MG63 (cell line): ENCODE measurements around the gene ISG20. TPM values are rescaled to one million over a fixed set of nuclear protein-coding genes. Genes with fewer than 3 reads are reported as not detected.

ENCODE experiments used
- DNase-seq: peaks from one replicate; pipeline ENCODE4 v3.0.0-alpha.2; 2020
- H3K27me3 ChIP-seq: fragments of 250-450 bp; sonication (Bioruptor Pico); 2 replicates; pipeline ENCODE4 v1.5.1; 2020; ENCODE audit warnings: mild to moderate bottlenecking, moderate library complexity
- H3K36me3 ChIP-seq: fragments of 250-450 bp; sonication (Bioruptor Pico); 2 replicates; pipeline ENCODE4 v1.5.1; 2020; ENCODE audit warnings: mild to moderate bottlenecking, moderate library complexity
- H3K4me3 ChIP-seq: fragments of 250-450 bp; sonication (Bioruptor Pico); 2 replicates; pipeline ENCODE4 v1.5.1; 2020; ENCODE audit warnings: mild to moderate bottlenecking, moderate library complexity
- H3K9me3 ChIP-seq: fragments of 250-450 bp; sonication (Bioruptor Pico); 2 replicates; pipeline ENCODE4 v1.5.1; 2020; ENCODE audit warnings: mild to moderate bottlenecking, moderate library complexity
- total RNA-seq: library from RNA; depleted of rRNA; stranded (reverse); fragments of >200 nt; shearing (Covaris generic); gene quantifications from 2 replicates; pipeline ENCODE4 v1.2.3, GENCODE V29; 2014; ENCODE audit warnings: low replicate concordance; rRNA removed

Gene ISG20
- 19.2 TPM in 1 of 2 replicates, not detected in the other for total RNA-seq

DNA sequence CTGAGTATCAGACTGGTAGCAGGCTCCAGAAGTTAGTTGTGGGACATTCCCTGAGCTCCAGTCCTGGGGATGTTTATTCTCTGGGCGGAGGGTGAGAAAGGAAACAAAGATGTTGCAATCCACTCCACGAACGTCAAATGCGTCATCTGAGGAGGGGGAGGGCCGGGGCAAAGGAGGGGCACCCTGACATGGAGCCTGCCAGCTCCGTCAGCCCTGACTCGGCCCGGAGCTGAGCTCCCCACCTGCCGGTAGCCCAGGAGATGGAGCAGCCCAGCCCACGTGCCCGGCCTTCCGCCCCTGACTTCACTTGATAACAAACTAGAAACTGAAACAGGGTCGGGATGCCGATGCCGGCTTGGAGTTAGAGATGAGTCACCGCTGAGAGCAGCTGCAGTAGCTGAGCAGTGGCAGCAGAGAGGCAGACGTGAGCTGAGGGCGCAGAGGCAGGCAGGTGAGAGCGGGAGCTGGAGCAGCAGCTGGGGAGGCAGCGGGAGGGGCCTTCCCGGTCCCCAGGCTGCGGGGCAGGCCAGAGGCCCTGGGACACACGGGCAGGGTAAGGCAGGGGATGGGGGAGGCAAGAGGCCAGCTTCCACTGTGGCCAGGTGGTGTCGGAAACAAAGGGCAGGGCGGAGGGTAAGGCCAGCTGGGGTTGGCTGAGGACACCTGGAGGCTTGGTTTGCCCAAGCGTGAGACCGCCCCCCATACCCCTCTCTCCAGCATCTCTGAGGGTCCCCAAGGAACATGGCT, at the start of gene ISG20:
Gene ISG20, plus strand, starts transcription at position 391 of the 747 bp plus-strand sequence. Its CDS starts 351 bp downstream, at position 742.
- no peaks in the 10 kb centered on the region for H3K27me3 ChIP-seq
- no peaks in the 10 kb centered on the region for H3K9me3 ChIP-seq
- peak within 1 kb of the TSS; percentile 48 for H3K4me3 ChIP-seq
- H3K36me3 ChIP-seq: peaks cover 18% of the 10 kb centered on the region
- DNase-seq: peak; percentile 97

DNA sequence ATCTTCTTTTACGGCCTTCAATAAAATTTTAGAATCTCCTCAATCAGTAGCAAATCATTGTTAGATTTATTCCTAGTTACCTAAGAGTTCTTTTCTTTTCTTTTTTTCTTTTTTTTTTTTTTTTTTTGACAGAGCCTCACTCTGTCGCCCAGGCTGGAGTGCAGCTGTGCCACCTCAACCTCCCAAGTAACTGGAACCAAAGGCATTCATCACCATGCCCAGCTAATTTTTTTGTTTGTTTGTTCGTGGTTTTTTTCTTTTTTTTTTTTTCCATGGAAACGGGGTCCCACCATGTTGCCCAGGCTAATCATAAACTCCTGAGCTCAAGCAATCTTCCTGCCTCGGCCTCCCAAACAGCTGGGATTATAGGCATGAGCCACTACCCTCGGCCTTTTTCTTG, 48.1 kb upstream of the ISG20 start:
- Histone ChIP-seq H3K4me3 (no peak overlapping the region), H3K27me3 (peaks cover 16% of the 10 kb centered on the region), H3K36me3 (no peaks in the 10 kb centered on the region), H3K9me3 (peaks cover 2% of the 10 kb centered on the region; the same call in 1 of the 2 replicates)
- DNase-seq: no peak

DNA sequence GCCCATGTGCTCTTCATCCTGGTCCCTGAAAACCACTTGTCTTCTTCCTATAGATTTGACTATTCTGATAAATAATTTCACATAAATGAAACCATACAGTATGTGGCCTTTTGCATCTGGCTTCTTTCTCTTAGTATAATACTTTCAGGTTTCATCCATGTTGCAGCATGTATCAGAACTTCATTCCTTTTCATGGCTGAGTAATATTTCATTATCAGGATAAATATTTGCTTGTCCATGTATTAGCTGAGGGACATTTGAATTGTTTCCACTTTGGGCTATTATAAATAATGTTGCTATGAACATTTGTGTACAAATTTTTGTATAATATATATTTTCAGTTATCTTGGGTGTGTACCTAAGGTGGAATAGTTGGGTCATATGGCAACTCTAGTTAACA, 47.4 kb upstream of the ISG20 start:
- H3K4me3 ChIP-seq: no peak overlapping the region
- peaks cover 2% of the 10 kb centered on the region; the same call in 1 of the 2 replicates for H3K9me3 ChIP-seq

DNA sequence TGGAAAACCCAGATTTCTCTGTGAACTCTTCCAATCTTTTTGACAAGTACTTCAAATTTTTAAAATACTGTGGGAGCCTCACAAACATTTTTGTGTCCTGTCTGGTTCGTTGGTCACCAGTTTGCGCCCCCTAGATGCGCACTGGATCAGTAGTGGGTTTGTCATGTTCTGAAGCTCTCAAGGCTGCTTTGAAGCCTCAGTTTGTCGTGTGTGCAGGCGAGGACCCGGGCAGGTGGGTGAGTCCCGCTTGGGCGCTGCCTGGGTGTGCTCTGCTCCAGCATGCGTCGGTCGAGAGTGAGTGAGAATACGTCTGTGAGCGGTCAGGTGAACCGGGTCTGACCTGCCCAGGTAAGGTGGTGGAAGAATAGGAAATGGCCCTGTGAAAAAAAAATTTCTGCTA, 34.9 kb upstream of the ISG20 start:
- Histone ChIP-seq H3K27me3 (peaks cover 62% of the 10 kb centered on the region), H3K4me3 (no peak overlapping the region), H3K9me3 (no peaks in the 10 kb centered on the region), H3K36me3 (no peaks in the 10 kb centered on the region)
- no peak for DNase-seq

More for the DNA sequence above, 47.4 kb upstream of the ISG20 start:
- Histone ChIP-seq H3K27me3 (peaks cover 16% of the 10 kb centered on the region; the same call in 1 of the 2 replicates), H3K36me3 (no peaks in the 10 kb centered on the region)
- DNase-seq: no peak

DNA sequence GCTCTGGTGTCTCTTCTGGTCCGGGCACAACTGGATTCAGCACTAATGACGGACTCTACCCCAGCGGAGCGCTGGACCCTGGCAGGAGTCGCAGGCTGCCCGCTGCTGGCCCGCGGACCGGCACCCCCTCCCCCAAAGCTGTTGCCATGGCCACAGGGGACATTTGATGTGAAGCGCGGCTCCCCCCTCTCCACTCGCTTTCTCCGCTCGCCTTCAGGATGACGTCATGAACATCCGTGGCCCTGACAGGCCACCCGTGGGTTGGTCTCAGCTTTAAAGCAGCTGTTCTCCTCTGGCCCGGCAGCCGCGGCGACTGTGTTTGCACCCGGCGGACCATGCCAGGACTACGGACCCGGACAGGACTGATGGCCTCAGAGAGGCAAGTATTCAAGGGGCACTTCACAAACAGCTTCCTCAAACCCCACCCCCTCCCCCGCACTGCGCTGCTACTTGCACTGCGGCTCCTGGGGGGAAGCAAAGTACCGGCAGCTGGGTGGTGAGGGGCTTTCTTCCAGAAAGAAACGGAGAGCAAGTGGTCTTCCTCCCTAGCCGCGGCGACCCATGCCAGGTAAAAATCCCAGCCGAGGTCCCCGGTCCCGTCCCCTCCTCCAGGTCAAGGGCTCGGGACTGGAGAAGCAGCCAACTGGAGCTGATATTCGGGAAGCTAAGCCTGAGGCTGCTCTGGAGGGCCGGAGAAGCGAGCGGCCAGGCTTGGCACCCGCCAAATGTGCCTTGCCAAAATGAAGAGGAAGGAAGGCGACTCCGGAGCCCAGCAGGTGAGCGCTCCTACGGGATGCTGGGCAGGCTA, 34.2 kb upstream of the ISG20 start:
- Histone ChIP-seq H3K36me3 (no peaks in the 10 kb centered on the region), H3K9me3 (no peaks in the 10 kb centered on the region), H3K4me3 (no peak overlapping the region), H3K27me3 (peaks cover 67% of the 10 kb centered on the region)
- no peak for DNase-seq

DNA sequence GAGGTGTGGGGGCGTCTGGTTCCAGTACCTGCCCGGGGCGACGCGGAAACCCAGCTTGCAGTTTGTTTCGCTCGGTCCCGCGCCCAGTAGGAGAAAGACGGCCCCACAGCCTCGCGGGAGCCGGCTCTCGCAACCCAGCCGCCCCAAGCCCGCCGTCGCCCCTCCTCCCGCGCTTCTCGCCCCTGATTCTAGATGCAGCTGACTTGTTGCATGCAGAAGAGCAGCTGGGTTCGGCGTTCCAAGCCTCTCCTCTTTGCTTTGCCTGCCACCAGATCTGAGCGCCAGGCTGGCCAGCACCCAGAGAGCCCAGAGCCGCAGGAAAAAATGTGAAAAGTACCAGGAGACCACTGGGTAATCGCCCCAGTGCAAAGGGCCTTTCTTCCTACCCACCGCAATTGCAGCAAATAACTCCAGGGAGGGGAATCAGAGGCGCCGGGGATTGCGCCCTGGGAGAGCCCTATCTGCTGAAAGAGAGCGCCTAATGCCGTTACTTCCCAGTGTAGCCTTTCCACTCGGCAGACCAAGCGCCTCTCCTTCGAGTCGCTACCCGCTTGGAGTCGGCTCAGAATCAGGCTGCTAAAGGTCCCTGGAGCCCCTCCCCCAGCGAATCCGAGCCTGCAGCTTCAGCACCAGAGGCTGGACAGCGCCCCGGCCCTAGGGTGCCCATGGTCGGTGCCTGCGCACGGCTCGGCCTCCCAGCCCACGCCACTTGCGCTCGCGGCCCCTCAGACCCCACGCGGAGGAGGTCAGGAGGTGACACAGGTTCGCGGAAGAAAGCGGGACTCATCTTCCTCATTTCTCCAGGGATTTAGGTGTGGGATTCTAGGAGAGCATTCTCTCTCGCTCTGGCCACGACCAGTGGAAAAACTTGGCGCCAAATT, 33.4 kb upstream of the ISG20 start:
- H3K9me3 ChIP-seq: no peaks in the 10 kb centered on the region
- H3K27me3 ChIP-seq: peaks cover 66% of the 10 kb centered on the region
- H3K36me3 ChIP-seq: no peaks in the 10 kb centered on the region
- H3K4me3 ChIP-seq: no peak overlapping the region
- peak; percentile 53 for DNase-seq

DNA sequence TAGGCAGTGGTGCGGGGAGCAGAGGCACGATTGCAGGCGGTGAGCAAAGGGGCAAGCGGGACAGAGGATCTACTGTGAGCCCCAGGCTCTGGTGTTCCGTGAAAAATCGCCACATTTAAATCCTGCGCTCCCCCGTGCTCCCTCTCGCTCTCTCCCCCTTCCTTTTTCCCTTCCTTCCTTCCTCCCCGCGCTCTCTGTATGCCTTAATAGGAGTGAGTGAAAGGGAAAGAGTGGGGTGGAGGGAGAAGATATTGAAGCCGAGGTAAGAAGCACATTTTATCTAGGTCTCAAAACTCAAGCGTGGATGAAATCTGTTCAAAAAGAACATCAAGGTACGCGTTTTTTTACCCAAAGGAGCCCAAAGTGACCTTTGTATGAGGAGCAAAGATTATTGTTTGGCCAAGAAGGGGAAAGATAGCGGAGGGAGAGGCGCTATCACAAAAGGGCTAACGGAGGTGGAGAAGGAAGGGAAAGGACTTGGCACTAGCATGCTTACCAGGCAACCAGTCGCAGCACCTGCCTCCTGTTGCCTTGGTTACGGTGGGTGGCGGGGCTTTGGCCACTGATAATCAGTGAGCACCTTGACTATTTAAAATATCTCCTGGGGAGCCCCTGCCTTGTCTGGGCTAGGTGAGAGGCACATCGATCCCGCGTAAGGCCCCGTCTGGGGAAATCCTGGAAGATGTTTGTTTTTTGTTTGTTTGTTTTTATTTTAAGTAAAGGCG, 32.6 kb upstream of the ISG20 start:
- no peaks in the 10 kb centered on the region for H3K9me3 ChIP-seq
- no peak for DNase-seq
- H3K36me3 ChIP-seq: no peaks in the 10 kb centered on the region
- peaks cover 66% of the 10 kb centered on the region for H3K27me3 ChIP-seq
- no peak overlapping the region for H3K4me3 ChIP-seq

DNA sequence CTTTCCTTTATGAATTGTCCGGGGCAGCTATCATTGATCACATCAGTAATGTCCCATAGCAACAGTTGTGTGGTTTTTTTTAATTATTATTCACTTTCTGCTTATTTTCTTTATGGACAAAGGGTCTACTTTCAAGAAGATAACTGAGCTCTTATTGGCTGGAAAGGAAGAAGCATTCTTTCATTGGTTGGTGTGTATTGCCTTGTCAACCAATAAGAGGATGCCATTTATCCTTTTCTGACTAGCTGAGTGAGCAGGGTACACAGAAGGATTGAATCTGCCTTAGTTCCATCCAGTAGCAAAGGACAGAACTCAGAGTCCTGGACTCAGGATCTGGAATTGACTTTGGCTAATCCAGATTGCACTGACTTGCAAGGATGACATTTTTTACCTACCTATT, 30.9 kb upstream of the ISG20 start:
- Histone ChIP-seq H3K9me3 (no peaks in the 10 kb centered on the region), H3K27me3 (peaks cover 64% of the 10 kb centered on the region), H3K36me3 (no peaks in the 10 kb centered on the region), H3K4me3 (no peak overlapping the region)
- DNase-seq: no peak

DNA sequence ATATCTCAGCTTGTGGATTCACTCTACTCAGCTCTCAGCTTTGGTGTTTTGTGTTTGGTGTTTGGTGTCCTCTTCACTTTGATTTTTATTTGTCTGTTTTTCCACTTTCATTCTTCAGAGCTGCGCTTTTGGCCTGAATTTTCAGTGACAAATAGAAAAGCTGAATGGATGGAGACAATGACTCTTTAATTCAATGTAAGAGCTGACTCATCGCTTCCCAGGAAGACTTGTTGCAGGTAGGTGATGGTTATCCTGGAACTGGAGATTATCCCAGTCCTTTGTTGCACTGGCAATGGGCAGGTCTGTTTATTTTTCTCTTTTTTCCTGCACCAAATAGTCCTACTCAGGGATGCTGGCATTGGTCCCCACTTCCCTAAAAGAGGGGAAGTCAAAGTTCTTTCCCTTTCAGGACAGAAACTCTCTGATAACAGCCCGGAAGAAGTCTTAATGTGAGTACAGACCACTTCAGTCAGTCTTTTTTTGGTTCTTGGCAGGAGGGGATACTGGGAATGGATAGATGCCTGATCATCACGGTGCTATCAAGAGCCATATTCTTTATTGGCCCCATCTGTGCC, 30.1 kb upstream of the ISG20 start:
- DNase-seq: no peak
- Histone ChIP-seq H3K36me3 (no peaks in the 10 kb centered on the region), H3K4me3 (no peak overlapping the region), H3K27me3 (peaks cover 60% of the 10 kb centered on the region), H3K9me3 (no peaks in the 10 kb centered on the region)

DNA sequence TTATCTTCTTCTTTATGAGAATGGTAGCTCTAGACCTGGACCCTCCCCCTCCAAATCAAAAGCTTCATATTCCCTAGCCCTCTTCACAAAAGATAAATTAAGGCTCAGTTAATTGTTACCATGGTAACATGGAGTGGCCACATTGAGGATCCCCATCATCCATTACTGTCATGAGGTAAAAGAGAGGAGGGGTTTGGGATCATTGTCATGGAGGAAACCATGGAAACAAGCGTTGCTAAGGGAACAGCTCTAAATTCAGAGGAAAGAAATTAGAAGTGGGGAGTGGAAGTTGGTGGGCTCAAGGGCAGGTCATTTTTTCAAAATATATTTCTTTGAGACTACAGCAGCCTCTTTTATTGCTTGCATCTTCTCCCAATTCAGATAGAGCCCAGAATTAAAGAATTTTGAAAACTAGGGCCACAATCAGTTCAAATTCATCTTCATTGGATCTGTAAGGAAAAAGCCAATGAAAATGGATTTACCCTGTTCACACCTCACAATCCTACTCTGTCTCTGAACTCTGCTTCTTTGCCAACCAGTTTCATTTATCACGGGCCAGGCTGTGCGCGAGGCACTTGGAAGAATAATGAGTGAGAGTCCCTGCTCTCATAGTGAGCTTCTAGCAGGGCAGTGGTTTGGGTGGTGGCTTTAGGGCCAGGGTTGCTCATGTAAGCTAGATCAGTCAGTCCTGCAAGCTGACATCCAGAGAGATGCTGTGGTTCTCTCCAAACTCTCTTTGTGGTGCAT, 29.3 kb upstream of the ISG20 start:
- H3K27me3 ChIP-seq: peaks cover 52% of the 10 kb centered on the region
- H3K36me3 ChIP-seq: no peaks in the 10 kb centered on the region
- H3K9me3 ChIP-seq: no peaks in the 10 kb centered on the region
- H3K4me3 ChIP-seq: no peak overlapping the region
- no peak for DNase-seq

DNA sequence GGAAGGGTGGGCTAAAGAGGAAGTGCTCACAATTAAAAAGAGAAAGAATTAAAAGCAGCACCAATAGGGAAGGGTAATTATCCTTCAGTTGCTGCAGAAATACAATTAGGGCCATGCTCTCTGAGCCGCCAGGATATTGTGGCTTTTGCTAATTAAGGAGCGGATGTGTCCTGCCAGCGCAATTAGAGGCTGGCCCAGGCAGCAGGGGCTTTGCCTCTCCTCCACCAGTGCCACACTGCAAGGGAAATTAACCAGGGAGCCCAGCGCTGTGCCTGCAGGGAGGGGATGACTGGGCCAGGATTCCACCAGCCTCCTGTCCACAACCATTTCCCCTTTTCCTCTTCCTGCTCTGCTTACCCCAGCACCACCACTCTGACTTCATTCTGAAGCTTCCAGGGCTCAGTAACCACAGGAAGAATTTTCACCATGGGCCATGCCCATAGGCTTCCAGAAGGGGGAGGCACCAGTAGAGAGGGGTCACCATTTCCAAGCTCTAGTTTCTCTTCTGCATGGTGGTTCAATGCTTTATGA, 28.1 kb upstream of the ISG20 start:
- Histone ChIP-seq H3K36me3 (no peaks in the 10 kb centered on the region), H3K4me3 (no peak overlapping the region), H3K9me3 (no peaks in the 10 kb centered on the region), H3K27me3 (peaks cover 39% of the 10 kb centered on the region)
- no peak for DNase-seq

DNA sequence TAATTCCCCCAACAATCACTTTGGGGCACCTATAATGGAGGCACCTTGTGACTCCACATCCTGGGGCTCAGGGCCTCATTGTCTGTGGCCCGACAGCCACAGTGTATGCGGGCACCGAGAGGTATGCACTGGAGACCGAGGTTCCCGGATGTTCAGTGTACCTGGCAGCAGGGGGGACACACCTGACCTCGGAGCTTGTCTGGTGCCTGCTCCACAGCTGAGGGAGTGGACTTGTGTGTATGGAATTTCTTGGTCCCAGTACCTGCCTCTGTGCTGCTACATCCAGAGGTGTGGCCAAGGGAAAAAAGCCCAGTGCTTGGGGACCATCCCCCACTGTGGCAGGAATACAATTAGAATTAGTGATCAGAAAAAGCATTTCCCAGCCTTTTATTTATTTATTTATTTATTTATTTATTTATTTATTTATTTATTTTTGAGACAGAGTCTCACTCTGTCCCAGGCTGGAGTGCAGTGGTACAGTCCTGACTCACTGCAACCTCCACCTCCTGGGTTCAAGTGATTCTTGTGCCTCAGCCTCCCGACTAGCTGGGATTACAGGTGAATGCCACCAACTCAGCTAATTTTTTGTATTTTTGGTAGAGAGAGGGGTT, 26.5 kb upstream of the ISG20 start:
- Histone ChIP-seq H3K9me3 (no peaks in the 10 kb centered on the region), H3K36me3 (no peaks in the 10 kb centered on the region), H3K27me3 (peaks cover 24% of the 10 kb centered on the region), H3K4me3 (no peak overlapping the region)
- no peak for DNase-seq

DNA sequence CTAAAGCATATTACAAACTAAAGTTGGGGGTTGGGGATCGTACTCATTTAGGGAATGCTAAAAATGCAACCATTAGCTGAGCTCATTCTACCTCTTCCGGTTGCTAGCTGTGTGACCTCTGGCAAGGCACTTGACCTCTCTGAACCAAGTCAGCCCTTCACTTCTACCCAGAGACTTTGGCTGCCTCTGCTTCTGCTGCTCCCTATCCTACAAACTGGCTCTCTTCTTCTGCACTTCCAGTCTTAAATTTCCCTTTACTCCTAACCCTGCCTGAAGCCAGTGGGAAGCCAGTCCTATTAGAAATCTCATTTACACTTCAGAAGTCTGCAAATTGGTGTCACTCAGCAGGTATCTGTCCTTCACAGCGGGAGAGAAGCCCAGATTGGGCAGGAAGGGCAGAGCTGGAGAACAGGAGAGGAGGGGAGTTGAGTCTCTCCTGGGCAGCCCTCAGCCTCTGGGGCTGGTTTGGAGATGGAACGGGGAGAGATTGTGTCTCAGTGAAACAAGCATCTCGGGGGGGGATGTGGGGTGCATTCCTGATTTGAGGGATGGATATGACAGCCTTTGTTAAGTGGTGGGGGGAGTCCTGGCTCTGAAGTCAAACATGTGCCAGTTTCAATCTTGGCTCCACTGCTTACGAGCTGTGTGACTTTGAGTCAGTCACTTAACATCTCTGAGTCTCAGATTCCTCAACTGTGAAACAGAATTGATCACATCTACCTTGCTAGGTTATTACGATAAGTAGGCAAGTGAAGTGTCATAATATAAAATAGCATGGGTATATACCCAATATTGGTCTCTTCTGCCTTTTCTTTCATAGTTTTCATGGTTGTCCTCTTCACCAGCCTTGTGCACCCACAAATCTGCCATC, 25.5 kb upstream of the ISG20 start:
- H3K27me3 ChIP-seq: peaks cover 14% of the 10 kb centered on the region
- DNase-seq: no peak
- no peaks in the 10 kb centered on the region for H3K9me3 ChIP-seq
- no peak overlapping the region for H3K4me3 ChIP-seq
- H3K36me3 ChIP-seq: no peaks in the 10 kb centered on the region
